ENCODE results near the gene UIMC1. TPM values are rescaled to one million over a fixed set of nuclear protein-coding genes. Genes with fewer than 3 reads are reported as not detected.

UIMC1 gene
- polyA plus RNA-seq, 3 donors: 14.8 to 35.6 (median 19.1) TPM

DNA sequence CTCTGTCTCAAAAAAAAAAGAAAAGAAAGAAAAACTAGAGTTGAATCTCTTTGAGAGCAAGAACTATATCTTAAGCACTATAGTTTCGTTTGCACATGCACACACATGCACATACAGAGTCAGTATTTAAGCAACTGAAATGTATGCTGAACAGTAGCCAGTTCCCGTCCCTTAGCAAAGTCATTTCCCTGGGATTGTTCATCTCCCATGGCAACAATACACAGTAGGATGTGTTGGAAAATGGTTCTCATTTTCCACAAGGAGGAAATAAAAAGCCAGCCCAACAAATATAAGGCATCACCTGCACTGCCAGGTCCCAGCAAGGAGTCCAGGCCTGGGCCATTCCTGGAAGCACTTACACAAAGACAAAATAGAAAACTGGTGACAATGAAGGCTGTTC, 11.8 kb upstream of the UIMC1 start:
- no peaks in the 10 kb centered on the region for H3K9me3 ChIP-seq (replicated peaks in 1 of 2; ENCODE audit: control insufficient read depth in 1 of 2, insufficient read depth in 1 of 2, low read length in 2 of 2)
- intact Hi-C loops (cut with micrococcal nuclease): no loop called here
- no peak overlapping the region for H3K4me3 Mint-ChIP-seq
- H3K4me1 ChIP-seq (ENCODE audit: control insufficient read depth in 1 of 2, insufficient read depth in 2 of 2, low read length in 2 of 2): peaks cover 12 to 13% of the 10 kb centered on the region in 2 donors
- peaks cover 19% of the 10 kb centered on the region for H3K79me2 ChIP-seq (ENCODE audit: insufficient read depth, low read length)
- H4K20me1 ChIP-seq (ENCODE audit: insufficient read depth, low read length): no peaks in the 10 kb centered on the region
- H3K9ac ChIP-seq (ENCODE audit: insufficient read depth, low read length, poor library complexity, severe bottlenecking): no peak overlapping the region
- peaks cover 0 to 2% (median 0%) of the 10 kb centered on the region in 7 donors for H3K9me3 Mint-ChIP-seq
- no peak for DNase-seq
- H3K27me3 Mint-ChIP-seq (ENCODE audit: low read depth in 3 of 3): peaks cover 0 to 3% (median 2%) of the 10 kb centered on the region in 3 donors
- no peaks in the 10 kb centered on the region for H3K27me3 ChIP-seq (ENCODE audit: control insufficient read depth in 2 of 2, insufficient read depth in 2 of 2, low read length in 2 of 2)
- peaks cover 16% of the 10 kb centered on the region for H3K4me1 Mint-ChIP-seq
- H3K27ac Mint-ChIP-seq: no peak overlapping the region
- no peak overlapping the region for H3K4me3 ChIP-seq (replicated peaks in 1 of 3; ENCODE audit: low read depth in 2 of 3, low read length in 3 of 3)
- H3K4me2 ChIP-seq (replicated peaks; ENCODE audit: extremely low read depth, low read length, poor library complexity, severe bottlenecking): no peak overlapping the region
- peaks cover 0 to 2% of the 10 kb centered on the region in 2 donors for H3K36me3 Mint-ChIP-seq
- TF ChIP-seq, protein P1, sequence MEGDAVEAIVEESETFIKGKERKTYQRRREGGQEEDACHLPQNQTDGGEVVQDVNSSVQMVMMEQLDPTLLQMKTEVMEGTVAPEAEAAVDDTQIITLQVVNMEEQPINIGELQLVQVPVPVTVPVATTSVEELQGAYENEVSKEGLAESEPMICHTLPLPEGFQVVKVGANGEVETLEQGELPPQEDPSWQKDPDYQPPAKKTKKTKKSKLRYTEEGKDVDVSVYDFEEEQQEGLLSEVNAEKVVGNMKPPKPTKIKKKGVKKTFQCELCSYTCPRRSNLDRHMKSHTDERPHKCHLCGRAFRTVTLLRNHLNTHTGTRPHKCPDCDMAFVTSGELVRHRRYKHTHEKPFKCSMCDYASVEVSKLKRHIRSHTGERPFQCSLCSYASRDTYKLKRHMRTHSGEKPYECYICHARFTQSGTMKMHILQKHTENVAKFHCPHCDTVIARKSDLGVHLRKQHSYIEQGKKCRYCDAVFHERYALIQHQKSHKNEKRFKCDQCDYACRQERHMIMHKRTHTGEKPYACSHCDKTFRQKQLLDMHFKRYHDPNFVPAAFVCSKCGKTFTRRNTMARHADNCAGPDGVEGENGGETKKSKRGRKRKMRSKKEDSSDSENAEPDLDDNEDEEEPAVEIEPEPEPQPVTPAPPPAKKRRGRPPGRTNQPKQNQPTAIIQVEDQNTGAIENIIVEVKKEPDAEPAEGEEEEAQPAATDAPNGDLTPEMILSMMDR (IDR thresholded peaks at IDR 0.05): no peak
- H3K27ac ChIP-seq (ENCODE audit: low read depth in 1 of 2, low read length in 2 of 2): no peak overlapping the region
- H3K36me3 ChIP-seq (replicated peaks in 1 of 2; ENCODE audit: control insufficient read depth in 1 of 2, insufficient read depth in 2 of 2, low read length in 2 of 2): no peaks in the 10 kb centered on the region
- WGBS (ENCODE audit: insufficient coverage): no CpG with 5 or more reads among the region's 2 CpGs
- no peak overlapping the region for H2AFZ ChIP-seq (ENCODE audit: insufficient read depth, low read depth, low read length, poor library complexity, severe bottlenecking)

DNA sequence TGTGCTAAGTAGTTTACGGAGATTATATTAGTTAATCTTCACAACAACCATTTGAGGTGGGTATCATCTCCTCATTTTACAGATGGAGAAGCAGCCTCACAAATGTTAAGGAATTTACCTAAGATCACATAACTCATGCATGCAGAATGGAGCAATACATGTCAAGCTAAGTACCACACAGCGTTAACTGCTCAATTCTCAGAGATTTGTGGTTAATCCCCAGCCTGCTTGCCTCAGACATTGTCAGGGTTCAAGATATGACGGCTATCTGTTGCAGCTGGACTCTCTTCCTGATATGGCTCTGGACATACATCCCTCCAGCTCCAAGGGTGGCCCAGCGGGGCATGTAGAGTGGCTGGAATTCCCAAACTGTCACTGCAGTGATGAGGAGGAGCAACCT, 8.6 kb upstream of the UIMC1 start:
- no peaks in the 10 kb centered on the region for H3K36me3 Mint-ChIP-seq
- TF ChIP-seq, protein P1 (IDR thresholded peaks at IDR 0.05): no peak
- peaks cover 0 to 5% (median 3%) of the 10 kb centered on the region in 3 donors for H3K27me3 Mint-ChIP-seq (ENCODE audit: low read depth in 3 of 3)

More for the DNA sequence above, 8.6 kb upstream of the UIMC1 start:
- no peaks in the 10 kb centered on the region for H3K4me1 Mint-ChIP-seq
- intact Hi-C loops (cut with micrococcal nuclease): no loop called here
- Histone ChIP-seq H3K9me3 (replicated peaks in 1 of 2; ENCODE audit: control insufficient read depth in 1 of 2, insufficient read depth in 1 of 2, low read length in 2 of 2) (no peaks in the 10 kb centered on the region), H2AFZ (ENCODE audit: insufficient read depth, low read depth, low read length, poor library complexity, severe bottlenecking) (no peak overlapping the region), H4K20me1 (ENCODE audit: insufficient read depth, low read length) (no peaks in the 10 kb centered on the region), H3K79me2 (ENCODE audit: insufficient read depth, low read length) (no peaks in the 10 kb centered on the region), H3K27me3 (ENCODE audit: control insufficient read depth in 2 of 2, insufficient read depth in 2 of 2, low read length in 2 of 2) (no peaks in the 10 kb centered on the region), H3K4me2 (replicated peaks; ENCODE audit: extremely low read depth, low read length, poor library complexity, severe bottlenecking) (no peak overlapping the region), H3K4me1 (ENCODE audit: control insufficient read depth in 1 of 2, insufficient read depth in 2 of 2, low read length in 2 of 2) (no peaks in the 10 kb centered on the region), H3K4me3 (replicated peaks in 1 of 3; ENCODE audit: low read depth in 2 of 3, low read length in 3 of 3) (no peak overlapping the region), H3K36me3 (replicated peaks in 1 of 2; ENCODE audit: control insufficient read depth in 1 of 2, insufficient read depth in 2 of 2, low read length in 2 of 2) (no peaks in the 10 kb centered on the region), H3K9ac (ENCODE audit: insufficient read depth, low read length, poor library complexity, severe bottlenecking) (no peak overlapping the region), H3K27ac (ENCODE audit: low read depth in 1 of 2, low read length in 2 of 2) (no peak overlapping the region)
- WGBS (ENCODE audit: insufficient coverage): 90% methylated on average over 2 of the region's 4 CpGs
- DNase-seq: no peak
- no peak overlapping the region for H3K4me3 Mint-ChIP-seq
- no peak overlapping the region for H3K27ac Mint-ChIP-seq
- peaks cover 0 to 3% (median 0%) of the 10 kb centered on the region in 7 donors for H3K9me3 Mint-ChIP-seq

Data from CD14-positive monocyte (primary cell).